Measurements from ENCODE around the gene PLAGL1.

PLAGL1 gene

DNA sequence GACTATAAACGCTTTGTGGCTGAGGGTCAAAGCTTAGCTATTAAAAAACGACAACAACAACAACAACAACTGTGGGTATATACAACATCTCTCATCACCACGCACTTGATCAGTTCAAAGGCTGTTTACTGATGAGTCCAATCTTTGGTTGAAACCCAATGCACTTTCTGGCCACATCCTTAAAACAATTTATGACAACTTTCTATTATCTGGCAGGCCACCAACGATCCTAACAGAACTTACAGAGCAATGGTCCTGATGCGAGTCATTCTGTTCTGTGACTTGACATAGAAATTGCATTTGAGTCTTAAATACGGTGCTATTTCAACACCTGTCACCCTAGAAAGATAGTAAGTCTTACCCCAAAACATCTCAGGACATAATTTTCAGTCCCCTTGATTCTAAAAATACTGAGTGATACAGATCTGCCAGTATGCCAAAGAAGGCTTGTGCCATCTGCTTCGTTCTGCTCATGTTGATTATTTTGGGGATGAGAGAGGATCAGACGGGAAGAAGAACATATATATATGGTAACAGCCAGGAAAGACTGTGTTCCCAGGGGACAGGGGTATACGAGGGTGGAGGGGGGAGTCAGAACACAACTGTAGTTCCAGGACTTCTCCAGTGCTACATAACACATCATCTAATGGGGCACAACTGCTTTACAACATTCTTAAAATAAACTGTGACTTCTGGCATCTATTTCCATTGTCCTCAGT is 55.8 kb downstream of the PLAGL1 start:
- ATAC-seq (ENCODE audit: low read depth) (no peak), DNase-seq (ENCODE audit: low spot score) (no peak)
- Histone ChIP-seq H3K36me3 (ENCODE audit: low read depth) (no peaks in the 10 kb centered on the region), H3K27me3 (ENCODE audit: insufficient read depth, poor library complexity, severe bottlenecking) (no peaks in the 10 kb centered on the region), H3K4me1 (ENCODE audit: insufficient read depth, poor library complexity, severe bottlenecking) (no peaks in the 10 kb centered on the region), H3K9me3 (ENCODE audit: severe bottlenecking) (no peaks in the 10 kb centered on the region), H3K27ac (ENCODE audit: poor library complexity, severe bottlenecking) (no peak overlapping the region), H3K4me3 (ENCODE audit: severe bottlenecking) (no peak overlapping the region)
- TF ChIP-seq, protein P1, sequence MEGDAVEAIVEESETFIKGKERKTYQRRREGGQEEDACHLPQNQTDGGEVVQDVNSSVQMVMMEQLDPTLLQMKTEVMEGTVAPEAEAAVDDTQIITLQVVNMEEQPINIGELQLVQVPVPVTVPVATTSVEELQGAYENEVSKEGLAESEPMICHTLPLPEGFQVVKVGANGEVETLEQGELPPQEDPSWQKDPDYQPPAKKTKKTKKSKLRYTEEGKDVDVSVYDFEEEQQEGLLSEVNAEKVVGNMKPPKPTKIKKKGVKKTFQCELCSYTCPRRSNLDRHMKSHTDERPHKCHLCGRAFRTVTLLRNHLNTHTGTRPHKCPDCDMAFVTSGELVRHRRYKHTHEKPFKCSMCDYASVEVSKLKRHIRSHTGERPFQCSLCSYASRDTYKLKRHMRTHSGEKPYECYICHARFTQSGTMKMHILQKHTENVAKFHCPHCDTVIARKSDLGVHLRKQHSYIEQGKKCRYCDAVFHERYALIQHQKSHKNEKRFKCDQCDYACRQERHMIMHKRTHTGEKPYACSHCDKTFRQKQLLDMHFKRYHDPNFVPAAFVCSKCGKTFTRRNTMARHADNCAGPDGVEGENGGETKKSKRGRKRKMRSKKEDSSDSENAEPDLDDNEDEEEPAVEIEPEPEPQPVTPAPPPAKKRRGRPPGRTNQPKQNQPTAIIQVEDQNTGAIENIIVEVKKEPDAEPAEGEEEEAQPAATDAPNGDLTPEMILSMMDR (IDR thresholded peaks at IDR 0.05; ENCODE audit: poor library complexity, severe bottlenecking) = no peak

DNA sequence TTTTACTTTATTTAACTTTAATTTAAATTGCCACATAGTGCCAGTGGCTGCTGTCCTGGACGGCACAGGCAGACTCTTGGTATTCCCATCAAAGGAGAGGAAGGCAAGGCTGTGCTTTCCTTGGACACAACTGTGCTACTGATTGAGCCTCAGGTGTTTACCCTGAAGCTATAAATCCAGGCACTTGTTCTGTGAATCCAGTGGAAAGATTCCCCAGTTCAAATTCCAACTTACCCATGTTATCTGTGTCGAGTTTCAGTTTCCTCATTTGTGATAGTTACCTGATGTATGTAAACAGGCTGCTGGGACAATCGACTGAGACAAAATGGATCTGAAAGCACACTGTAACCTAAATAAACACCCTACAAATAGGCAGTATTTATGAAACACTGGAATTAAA is 57.2 kb downstream of the PLAGL1 start:
- TF ChIP-seq, protein P1 (IDR thresholded peaks at IDR 0.05; ENCODE audit: poor library complexity, severe bottlenecking) = no peak
- ATAC-seq (ENCODE audit: low read depth) = no peak
- no peaks in the 10 kb centered on the region for H3K27me3 ChIP-seq (ENCODE audit: insufficient read depth, poor library complexity, severe bottlenecking)

GRCh38 chr6:143949962-143950361 is 58.1 kb downstream of the PLAGL1 start:
- DNase-seq (ENCODE audit: low spot score) (no peak), ATAC-seq (ENCODE audit: low read depth) (no peak)
- TF ChIP-seq, protein P1 (IDR thresholded peaks at IDR 0.05; ENCODE audit: poor library complexity, severe bottlenecking) = no peak
- Histone ChIP-seq H3K27ac (ENCODE audit: poor library complexity, severe bottlenecking) (no peak overlapping the region), H3K4me1 (ENCODE audit: insufficient read depth, poor library complexity, severe bottlenecking) (no peaks in the 10 kb centered on the region), H3K36me3 (ENCODE audit: low read depth) (no peaks in the 10 kb centered on the region), H3K27me3 (ENCODE audit: insufficient read depth, poor library complexity, severe bottlenecking) (no peaks in the 10 kb centered on the region), H3K9me3 (ENCODE audit: severe bottlenecking) (no peaks in the 10 kb centered on the region), H3K4me3 (ENCODE audit: severe bottlenecking) (no peak overlapping the region)

More for the DNA sequence above, 57.2 kb downstream of the PLAGL1 start:
- H3K9me3 ChIP-seq (ENCODE audit: severe bottlenecking) = no peaks in the 10 kb centered on the region
- H3K4me3 ChIP-seq (ENCODE audit: severe bottlenecking) = no peak overlapping the region
- no peak for DNase-seq (ENCODE audit: low spot score)
- no peaks in the 10 kb centered on the region for H3K36me3 ChIP-seq (ENCODE audit: low read depth)
- H3K27ac ChIP-seq (ENCODE audit: poor library complexity, severe bottlenecking) = no peak overlapping the region
- no peaks in the 10 kb centered on the region for H3K4me1 ChIP-seq (ENCODE audit: insufficient read depth, poor library complexity, severe bottlenecking)

- H3K9me3 ChIP-seq (ENCODE audit: severe bottlenecking) = no peaks in the 10 kb centered on the region
- ATAC-seq (ENCODE audit: low read depth) (no peak), DNase-seq (ENCODE audit: low spot score) (no peak)
- no peaks in the 10 kb centered on the region for H3K4me1 ChIP-seq (ENCODE audit: insufficient read depth, poor library complexity, severe bottlenecking)
- TF ChIP-seq, protein P1 (IDR thresholded peaks at IDR 0.05; ENCODE audit: poor library complexity, severe bottlenecking) = no peak
- H3K27me3 ChIP-seq (ENCODE audit: insufficient read depth, poor library complexity, severe bottlenecking) = no peaks in the 10 kb centered on the region
- no peak overlapping the region for H3K4me3 ChIP-seq (ENCODE audit: severe bottlenecking)
- no peaks in the 10 kb centered on the region for H3K36me3 ChIP-seq (ENCODE audit: low read depth)
- no peak overlapping the region for H3K27ac ChIP-seq (ENCODE audit: poor library complexity, severe bottlenecking)
Measured at GRCh38 chr6:143949535-143949934, 58.5 kb downstream of the PLAGL1 start.

DNA sequence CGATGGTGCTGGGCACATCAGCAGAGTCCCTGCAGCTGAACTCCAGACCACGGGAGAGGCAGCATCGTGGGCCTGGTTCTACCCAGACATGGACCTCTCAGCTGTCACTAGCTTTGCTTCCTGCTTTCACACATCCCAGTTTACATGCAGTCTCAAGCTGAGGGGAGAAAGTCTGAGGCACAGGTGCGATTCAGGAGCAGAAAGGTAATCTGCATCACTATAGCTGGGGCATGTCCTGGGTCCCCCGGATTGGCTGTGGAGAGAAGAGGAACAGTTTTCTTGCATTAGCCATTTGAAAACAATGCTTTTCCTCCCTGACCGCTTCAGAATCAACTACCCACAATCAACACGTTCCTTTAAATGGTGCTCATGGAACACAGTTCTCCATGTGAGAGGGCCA is 59.9 kb downstream of the PLAGL1 start:
- DNase-seq (ENCODE audit: low spot score) = no peak

More for the DNA sequence above, 59.9 kb downstream of the PLAGL1 start:
- Histone ChIP-seq H3K4me3 (ENCODE audit: severe bottlenecking) (no peak overlapping the region), H3K9me3 (ENCODE audit: severe bottlenecking) (no peaks in the 10 kb centered on the region), H3K36me3 (ENCODE audit: low read depth) (no peaks in the 10 kb centered on the region), H3K27me3 (ENCODE audit: insufficient read depth, poor library complexity, severe bottlenecking) (no peaks in the 10 kb centered on the region), H3K4me1 (ENCODE audit: insufficient read depth, poor library complexity, severe bottlenecking) (no peaks in the 10 kb centered on the region), H3K27ac (ENCODE audit: poor library complexity, severe bottlenecking) (no peak overlapping the region)
- ATAC-seq (ENCODE audit: low read depth) = no peak
- TF ChIP-seq, protein P1 (IDR thresholded peaks at IDR 0.05; ENCODE audit: poor library complexity, severe bottlenecking) = no peak
